ENCODE data around the gene CNPY4.

Gene CNPY4

GRCh38 chr7:100148559-100149328 lies 29.3 kb downstream of the CNPY4 start, which contains the start of gene LAMTOR4:
LAMTOR4 (plus strand) TSS chr7:100148918; CDS start chr7:100148973, 55 bp downstream.
- peak; percentile 97 to 98 for DNase-seq

GRCh38 chr7:100152404-100152803 lies 33.0 kb downstream of the CNPY4 start:
- DNase-seq = peak; percentile 69 to 74

- no peak for DNase-seq
Observed at GRCh38 chr7:100152937-100153666, 33.7 kb downstream of the CNPY4 start.

- no peak for DNase-seq
Observed at GRCh38 chr7:100153708-100154535, 34.5 kb downstream of the CNPY4 start.

- DNase-seq = no peak
Observed at GRCh38 chr7:100154651-100155491, 35.4 kb downstream of the CNPY4 start.

- no peak for DNase-seq
Observed at GRCh38 chr7:100155553-100156317, 36.3 kb downstream of the CNPY4 start.

GRCh38 chr7:100156331-100157068 lies 37.1 kb downstream of the CNPY4 start:
- DNase-seq = peak; percentile 38 to 56

- DNase-seq = no peak
Observed at GRCh38 chr7:100157069-100157333, 37.6 kb downstream of the CNPY4 start.

- peak; percentile 65 to 78 for DNase-seq
Observed at GRCh38 chr7:100157334-100158228, 38.1 kb downstream of the CNPY4 start.

- peak; percentile 64 to 86 for DNase-seq
Observed at GRCh38 chr7:100158229-100159098, 39.0 kb downstream of the CNPY4 start, which contains the start of gene TRAPPC14. TRAPPC14 (minus strand) TSS chr7:100158723; CDS start chr7:100158499, 224 bp downstream.

- DNase-seq = no peak
Observed at GRCh38 chr7:100159099-100159623, 39.7 kb downstream of the CNPY4 start.

- no peak for DNase-seq
Observed at GRCh38 chr7:100160067-100160466, 40.6 kb downstream of the CNPY4 start.

- no peak for DNase-seq
Observed at GRCh38 chr7:100163006-100163531, 43.6 kb downstream of the CNPY4 start.

- no peak for DNase-seq
Observed at GRCh38 chr7:100163871-100164270, 44.4 kb downstream of the CNPY4 start.

- DNase-seq = no peak
Observed at GRCh38 chr7:100166317-100166940, 47.0 kb downstream of the CNPY4 start.

- no peak for DNase-seq
Observed at GRCh38 chr7:100166970-100167911, 47.8 kb downstream of the CNPY4 start.
